Activated CD4-positive, alpha-beta T cell treated with anti-CD3 and anti-CD28 coated beads, Interleukin-2, amount 50 U/mL, for 1 hour (primary cell): Measurements from ENCODE around the gene PC.

ENCODE experiments used
- DNase-seq: peaks from one replicate; pipeline ENCODE4 v3.0.0-alpha.2; 2020

PC gene

GRCh38 chr11:66882561-66883015 is 75.6 kb downstream of the PC start:
- no peak for DNase-seq

GRCh38 chr11:66881927-66882452 is 76.2 kb downstream of the PC start:
- DNase-seq = no peak

DNA sequence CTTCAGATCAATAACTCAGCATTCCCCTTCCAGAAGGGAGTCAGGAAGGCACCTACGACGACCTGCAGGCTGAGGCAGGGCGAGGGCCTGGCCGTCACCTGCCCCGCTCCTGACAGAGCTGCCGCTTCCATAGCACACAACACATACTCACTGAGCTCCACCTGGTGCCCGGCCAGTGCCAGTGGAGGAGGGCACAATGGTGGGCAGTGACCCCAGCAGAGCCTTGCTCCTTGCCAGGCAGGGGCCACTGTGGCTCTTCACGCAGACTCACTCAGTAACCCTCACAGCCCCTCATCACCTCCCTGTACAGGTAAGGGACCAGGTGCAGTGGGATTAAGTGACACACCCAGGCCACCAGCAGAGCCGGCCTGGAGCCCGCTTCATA is 76.7 kb downstream of the PC start:
- DNase-seq = no peak

GRCh38 chr11:66880496-66881450 is 77.4 kb downstream of the PC start:
- DNase-seq = no peak

GRCh38 chr11:66879999-66880398 is 78.2 kb downstream of the PC start:
- no peak for DNase-seq

GRCh38 chr11:66879583-66879982 is 78.6 kb downstream of the PC start:
- DNase-seq = no peak

DNA sequence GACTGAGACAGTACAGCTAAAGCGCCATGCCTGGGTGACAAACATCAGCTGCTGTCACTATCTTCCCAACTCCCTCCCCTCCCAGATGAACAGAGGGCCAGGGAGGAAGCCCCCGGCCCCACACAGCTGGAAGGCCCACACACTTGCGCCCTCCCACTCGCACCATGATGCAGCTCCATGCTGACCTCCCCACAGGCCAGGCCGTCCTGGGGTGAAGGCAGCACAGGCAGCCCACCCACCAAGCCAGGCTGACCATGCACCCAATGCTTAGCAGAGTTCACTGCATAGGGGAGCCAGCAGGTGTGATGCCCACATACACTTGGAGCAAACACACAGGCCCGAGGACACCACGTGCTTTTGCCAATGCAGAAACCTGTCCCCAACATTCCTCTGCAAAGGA is 79.2 kb downstream of the PC start:
- DNase-seq = no peak

DNA sequence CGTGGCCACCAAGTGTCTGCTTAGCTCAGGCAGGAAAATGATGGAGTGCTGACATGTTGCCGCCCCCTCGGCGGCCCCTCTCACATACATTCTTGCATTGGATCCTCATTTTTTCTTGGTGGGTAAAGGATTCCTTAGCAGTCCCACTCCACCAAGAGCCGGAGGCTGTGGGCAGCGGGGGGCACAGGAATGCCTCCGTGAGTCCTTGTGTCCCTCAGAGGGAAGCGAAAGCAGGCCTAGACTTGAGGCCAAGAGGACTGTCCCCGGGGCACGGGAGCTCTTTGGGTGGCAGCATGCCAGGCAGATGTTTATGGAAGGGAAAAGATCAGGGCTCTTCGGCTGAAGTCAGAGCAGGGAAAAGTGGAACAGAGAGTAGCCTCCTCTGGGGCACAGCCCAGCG is 79.7 kb downstream of the PC start:
- DNase-seq = no peak

GRCh38 chr11:66877588-66878385 is 80.4 kb downstream of the PC start:
- no peak for DNase-seq

DNA sequence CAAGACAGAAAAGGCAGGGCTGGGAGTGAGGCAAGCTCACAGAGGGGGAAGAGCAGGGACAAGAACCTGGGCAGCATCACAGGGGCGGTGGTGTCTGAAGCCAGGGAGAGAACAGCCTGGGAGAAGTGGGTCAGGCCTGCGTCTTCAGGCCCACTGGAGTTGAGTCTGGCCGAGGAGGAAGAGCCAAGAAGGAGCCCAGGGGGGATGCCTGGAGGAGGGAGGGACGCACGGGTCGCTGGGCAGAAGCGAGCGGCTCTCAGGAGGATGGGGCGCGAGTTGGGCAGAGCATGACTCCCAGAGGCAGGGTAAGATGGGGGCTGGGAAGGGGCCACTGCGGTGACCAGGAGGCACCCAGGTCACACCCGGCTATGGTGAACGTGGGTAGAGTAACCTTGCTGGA is 82.8 kb downstream of the PC start:
- no peak for DNase-seq

GRCh38 chr11:66874232-66874631 is 84.0 kb downstream of the PC start:
- no peak for DNase-seq

- no peak for DNase-seq
Observed at GRCh38 chr11:66871521-66871901, 86.7 kb downstream of the PC start.

DNA sequence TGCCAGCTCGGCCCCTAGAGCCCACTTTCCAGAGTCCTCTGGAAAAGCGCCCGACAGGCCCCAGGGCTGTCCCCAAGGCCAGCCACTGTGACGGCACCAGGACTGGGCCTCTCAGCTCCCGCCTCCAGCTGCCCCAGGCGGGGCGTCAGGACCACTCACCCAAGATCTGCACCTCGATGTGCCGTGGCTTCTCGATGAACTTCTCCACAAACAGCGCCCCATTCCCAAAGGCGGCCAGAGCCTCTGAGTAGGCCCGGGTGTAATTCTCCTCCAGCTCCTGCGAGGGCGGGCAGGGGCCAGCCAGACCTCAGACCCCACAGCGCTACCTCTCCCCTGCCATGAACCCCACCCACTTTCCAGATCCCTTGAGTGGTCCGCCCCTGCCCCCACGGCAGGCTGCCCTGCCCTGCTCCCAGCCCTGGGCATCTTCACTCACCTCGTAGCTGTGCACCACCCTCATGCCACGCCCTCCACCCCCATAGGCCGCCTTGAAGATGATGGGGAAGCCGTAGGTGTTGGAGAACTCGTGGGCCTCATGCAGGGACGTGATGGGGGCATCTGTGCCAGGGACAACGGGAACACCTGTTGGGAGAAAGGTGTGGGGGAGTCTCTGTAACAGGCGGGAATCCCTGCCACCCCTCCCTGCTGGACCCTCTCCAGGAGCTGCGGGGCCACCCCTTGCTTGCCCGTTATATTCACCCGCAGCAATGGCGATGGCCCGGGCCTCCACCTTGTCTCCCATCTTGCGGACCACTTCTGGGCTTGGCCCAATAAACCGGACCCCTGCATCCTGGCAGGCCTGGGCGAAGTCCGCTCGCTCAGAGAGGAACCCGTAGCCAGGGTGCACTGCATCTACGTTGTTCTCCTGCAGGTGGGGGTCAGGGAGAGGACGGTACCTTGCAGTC is 87.3 kb downstream of the PC start:
- no peak for DNase-seq

DNA sequence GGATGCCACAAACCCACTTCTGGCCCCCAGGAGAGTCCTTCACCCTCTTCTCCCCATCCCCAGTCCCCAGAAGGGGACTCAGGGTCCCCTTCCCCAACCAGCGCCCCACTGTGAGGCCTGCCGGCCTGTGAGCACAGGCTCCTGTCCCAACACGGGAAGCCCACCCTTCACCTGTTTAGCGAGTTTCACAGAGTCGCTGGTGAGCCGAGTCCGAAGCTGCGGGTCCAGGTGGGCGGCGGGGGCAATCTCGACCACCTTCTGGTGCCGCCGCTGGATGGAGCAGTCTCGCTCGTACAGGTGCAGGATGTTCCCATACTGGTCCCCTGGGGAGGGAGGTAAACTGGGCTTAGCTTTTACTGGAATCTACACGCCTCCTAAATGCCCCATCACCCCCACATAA is 88.1 kb downstream of the PC start:
- DNase-seq = no peak

- DNase-seq = no peak
Observed at GRCh38 chr11:66869567-66869870, 88.7 kb downstream of the PC start.

DNA sequence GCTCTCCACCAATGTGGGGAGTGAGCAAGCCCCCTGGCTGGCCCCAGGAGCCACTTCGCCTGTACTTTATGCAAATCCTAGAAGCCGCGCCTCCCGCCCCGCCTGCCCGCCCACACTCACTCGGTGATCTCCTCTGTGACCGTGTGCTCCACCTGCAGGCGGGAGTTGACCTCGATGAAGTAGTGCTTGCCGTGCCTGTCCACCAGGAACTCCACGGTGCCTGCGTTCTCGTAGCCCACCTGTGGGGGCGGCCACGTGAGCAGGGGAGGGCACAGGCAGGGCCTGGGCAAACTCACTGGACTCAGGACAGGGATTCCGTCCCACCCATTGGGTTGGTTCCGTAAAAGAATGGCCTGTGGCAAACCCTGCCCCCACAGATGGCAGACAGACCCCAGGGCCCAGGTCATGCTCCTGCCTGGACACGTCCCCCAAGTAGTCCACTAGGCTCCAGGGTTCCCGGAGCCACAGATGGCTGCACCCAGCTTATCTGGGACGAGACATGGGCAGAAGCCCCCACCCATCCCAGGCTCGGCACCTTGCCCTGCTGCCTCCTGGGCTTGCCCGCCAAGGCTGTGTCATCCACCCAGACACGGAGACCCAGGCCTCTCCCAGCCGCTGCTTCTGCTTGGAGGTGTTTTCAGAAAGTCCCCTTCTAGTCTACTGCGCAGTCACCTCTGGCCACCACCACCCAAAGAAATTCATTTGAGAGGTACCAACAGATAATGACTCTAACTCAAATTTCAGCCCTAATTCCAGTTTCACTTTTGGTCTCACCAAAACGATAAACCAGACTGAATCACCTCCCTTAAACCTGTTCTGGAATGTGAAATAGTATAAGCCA is 89.2 kb downstream of the PC start:
- DNase-seq = peak; percentile 80

DNA sequence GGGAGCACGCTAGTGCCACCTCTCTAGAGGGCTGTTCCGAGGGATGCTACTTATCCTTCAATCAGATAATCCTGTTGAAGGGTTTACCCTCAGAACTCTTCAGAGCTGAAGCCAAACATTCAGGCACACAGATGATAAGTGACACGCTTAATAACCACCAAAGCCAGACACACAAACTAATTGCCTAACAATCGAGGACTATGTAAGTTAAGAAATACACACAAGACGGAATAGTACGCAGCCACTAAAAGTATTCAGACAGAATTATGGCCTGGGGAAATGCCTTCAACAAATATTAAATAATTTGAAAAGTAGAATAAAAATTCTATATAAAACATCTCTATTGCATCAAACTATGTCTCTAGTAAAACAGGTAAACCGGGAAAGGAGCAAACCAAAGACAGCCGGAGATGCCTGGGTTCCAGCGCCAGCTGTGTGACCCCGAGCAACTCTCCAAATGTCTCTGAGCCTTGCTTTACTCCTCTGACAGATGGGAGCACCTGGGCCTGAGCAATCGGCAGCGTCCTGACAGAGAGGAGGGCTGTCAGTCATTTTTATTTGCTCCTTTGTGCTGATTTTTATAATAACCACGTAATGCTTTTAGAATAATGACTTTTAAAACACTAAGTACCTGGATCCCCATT is 90.0 kb downstream of the PC start:
- no peak for DNase-seq

GRCh38 chr11:66867425-66868040 is 90.7 kb downstream of the PC start:
- DNase-seq = no peak

- DNase-seq = no peak
Observed at GRCh38 chr11:66866511-66866986, 91.6 kb downstream of the PC start.

DNA sequence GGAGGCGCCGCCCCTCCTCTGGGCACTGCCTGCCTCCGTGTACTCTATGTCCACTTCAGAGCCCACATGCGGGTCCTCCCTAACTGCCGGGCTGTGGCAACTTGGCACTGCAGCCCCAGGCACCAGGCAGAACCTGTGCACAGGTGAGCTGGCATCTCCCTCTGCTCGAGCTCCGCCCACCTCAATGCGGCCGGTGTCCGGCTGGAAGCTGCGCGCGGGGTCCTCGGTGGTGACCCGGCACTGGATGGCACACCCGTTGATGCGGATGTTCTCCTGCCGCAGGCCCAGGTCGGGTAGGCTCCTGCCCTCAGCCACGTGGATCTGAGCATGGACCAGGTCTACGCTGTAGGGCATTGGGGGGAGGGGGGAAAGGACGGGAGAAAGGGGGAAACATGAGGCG is 92.2 kb downstream of the PC start:
- DNase-seq = no peak
